NCI-H82 (cell line): Measurements from ENCODE around the gene XIRP2.
"Not testable (repeated sequence)": the region's sequence is repeated elsewhere in the genome, so short reads cannot be mapped to it uniquely, and the experiment has no call there.

Experiments used
- DNase-seq: peaks from one replicate; lab custom pipeline; 2025; lab: John Stamatoyannopoulos, UW

XIRP2 gene

DNA sequence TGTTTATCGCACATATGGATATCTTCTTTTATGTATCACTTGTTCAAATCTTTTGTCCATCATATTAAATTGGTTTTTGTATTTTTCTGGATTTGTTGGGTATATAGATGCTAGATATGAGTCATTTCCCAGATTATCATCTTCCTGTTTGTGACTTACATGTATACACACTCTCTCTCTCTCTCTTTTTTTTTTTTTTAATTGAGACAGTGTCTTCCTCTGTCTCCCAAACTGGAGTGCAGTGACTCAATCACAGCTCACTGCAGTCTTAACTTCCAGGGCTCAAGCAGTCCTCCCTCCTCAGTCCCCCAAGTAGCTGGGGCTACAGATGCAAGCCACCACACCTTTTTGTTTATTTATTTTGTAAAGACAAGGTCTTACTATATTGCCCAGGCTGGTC lies 43.8 kb downstream of the XIRP2 start:
- no peak for DNase-seq

GRCh38 chr2:166934817-166935216 lies 46.5 kb downstream of the XIRP2 start:
- peak; percentile 7 for DNase-seq

DNA sequence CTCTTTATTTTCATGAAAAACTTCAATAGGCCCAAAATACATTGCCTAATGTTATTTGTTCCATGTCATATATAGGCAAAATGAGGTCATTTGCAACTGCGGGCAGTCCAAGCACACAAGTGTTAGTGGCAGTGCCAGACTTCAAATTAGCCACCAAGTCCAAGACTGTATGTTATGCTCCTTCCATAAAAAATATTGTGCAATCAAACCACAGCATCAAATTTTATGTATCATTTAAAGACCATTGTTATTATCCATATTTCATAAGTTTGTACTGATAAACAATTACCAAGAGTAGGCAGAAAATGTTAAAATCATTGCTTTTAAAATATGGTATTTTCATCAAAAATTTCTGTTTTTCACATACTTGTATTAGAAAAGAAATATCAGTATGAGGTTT lies 54.1 kb downstream of the XIRP2 start:
- no peak for DNase-seq

DNA sequence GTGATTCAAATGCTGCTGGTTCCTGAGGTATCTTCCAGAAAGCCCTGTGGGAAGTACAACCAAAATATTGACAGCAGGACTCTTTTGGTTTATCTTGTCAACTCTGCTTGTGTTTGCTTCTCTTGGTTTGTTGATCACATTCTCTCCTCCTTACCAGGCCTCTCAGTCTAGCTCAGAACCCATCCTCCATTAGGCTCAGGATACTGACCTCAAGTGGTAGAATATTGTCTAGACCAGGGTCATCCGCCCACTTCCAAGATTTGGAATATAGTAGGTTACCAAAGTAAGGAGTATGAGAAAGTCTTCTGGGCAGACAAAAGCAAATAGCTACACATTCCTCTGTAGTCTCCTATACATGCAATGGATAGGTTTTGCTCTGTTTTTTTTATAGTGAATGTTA lies 56.6 kb downstream of the XIRP2 start:
- no peak for DNase-seq

GRCh38 chr2:166957686-166958085 lies 69.4 kb downstream of the XIRP2 start:
- DNase-seq, result no peak

DNA sequence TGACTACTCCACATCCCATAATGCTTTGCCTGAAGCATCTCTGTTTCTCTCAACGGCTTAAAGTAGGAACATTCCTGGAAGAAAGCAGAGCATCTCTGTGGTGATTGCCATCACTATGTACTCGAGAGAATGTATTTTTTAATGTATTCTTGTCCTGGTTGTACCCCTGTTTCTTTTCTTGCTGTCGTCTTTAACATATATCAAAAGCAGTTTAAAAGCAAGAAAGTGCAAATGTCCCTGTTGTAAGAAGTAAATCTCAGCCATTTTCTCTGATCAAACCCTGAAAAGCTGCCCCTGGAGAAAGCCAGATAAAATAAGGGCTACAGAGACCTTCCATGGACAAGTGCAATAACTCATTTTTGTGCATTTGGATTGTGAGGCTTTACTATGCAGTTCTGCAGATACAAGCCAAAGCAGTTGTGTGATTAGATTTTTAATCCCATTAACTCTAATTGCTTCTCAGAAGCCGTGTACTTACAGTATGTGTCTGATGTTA lies 70.8 kb downstream of the XIRP2 start:
- DNase-seq, result peak; percentile 95

DNA sequence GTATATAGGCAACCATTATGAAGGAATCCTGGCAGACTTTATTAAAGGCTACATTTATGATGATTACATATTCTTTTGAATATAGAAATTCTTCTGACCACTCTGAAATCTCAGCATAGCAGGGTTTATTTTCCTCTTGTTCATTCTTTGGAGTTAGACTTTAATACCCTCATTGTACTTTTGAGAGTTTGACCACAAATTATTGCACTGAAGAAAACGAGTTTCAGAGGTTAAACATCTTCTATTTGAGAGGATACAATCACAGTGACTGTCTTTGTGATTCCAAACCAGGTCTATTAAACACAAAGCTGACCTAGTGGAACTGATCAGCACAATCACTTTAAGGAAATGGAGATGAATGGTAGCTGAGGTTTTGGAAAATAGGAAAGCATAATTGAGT lies 71.3 kb downstream of the XIRP2 start:
- peak; percentile 30 for DNase-seq

DNA sequence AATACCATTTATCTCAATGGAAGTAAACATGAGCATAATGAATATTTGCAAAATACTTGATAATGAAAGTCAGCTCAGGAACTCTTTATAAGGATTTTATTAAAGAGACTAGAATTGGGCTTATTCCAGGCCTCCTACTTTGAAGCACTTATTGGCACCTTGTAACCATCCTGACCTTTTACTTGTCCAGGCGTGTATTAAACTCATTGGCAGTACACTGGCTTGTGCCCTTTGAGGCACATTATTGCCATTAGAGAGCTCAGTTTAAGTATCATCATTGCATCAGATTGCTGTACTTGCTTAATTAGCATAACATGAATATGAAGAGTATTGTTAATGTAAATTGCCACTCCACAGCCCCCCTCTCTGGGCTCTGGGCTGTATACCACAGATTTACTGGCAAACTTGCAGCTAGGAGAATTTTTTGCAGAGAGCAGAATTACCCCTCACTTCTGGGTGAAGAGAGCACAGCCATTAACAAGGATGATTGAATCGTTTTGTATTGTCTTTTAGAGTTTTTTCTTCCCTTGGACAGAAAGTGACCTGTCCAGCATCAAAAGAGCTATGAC lies 72.5 kb downstream of the XIRP2 start:
- no peak for DNase-seq

- DNase-seq, result no peak
Observed at GRCh38 chr2:166961933-166962332, 73.7 kb downstream of the XIRP2 start.

DNA sequence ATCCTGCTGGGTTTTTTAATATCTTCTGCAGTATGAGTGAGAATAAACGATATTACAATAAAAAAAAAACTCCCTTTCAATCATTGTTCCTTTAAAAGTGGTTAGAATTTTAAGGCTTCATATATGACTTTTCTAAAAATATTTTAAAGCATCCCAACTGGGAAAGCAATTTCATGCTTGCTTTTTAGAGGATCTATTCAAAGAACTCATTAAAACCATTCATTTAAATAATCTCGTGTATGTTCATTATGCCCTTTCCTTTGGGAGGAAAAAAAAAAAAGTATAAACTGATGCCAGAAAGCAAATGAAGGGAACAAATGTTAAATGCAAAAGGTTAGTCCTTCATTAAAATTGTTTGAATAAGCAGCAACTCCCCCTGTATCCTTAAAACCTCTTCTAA lies 81.2 kb downstream of the XIRP2 start:
- DNase-seq, result no peak

DNA sequence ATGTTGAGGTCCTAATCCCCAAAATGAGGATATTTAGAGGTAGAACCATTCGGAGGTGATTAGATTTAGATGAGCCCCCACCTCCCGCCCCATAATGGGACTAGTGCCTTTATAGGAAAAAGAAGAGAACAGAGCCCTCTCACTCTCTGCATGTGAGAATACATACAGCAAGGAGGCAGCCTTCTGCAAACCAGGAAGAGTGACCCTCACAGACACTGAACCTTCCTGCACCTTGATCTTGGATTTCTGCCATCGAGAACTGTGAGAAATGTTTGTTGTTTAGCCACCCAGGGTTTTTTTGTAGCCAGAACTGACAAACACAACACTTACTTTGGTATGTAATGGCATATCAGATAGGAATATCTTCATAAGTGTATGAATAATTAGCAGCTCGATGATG lies 83.7 kb downstream of the XIRP2 start:
- no peak for DNase-seq

- DNase-seq, result no peak
Observed at GRCh38 chr2:166972418-166972817, 84.1 kb downstream of the XIRP2 start.

DNA sequence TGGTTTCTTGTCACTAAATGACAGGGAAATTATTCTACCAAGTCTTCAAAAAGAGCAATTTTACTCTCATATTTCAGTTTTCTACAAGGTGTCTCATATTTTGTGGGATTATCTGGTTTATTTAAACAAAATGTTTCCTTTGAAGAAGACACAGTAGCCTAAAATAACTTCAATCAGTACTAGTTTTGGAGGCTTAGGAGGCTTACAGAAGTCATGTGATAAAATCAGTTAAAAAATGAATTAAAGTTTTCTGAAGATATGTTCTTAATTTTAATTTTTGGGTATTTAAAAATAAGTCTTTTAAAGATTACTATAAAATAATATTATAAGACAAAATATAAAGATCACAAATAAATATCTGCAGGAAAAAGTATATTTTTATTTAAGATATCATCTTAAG lies 95.9 kb downstream of the XIRP2 start:
- no peak for DNase-seq

- no peak for DNase-seq
Observed at GRCh38 chr2:166984797-166985196, 96.5 kb downstream of the XIRP2 start.

DNA sequence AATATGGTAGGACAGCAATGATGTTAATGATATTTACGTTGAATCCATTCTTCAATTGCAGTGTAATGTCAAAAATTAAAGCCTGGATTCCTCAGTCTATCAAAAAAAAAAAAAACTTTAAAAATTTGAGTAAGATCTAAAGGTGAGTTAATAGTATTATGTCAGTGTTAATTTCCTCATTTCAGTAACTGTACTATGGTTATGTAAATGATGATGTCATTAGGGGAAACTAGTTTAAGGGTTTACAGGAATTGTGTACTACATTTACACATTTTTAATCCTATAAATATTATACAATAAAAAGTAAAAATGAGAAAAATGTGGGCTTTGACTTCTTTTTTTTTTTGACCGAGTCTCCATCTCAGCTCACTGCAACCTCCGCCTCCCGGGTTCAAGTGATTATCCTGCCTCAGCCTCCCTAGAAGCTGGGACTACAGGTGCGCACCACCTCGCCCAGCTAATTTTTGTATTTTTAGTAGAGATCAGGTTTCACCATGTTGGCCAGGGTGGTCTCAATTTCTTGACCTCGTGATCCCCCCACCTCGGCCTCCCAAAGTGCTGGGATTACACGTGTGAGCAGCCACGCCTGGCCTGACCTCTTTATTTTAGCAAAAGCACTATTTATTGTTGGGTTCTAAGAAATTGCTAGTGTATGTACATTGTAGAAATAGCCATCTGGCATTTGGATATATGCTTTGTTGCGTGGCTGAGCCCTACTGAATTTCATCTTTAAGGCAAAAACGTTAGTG lies 106.5 kb downstream of the XIRP2 start:
- DNase-seq, result no peak

DNA sequence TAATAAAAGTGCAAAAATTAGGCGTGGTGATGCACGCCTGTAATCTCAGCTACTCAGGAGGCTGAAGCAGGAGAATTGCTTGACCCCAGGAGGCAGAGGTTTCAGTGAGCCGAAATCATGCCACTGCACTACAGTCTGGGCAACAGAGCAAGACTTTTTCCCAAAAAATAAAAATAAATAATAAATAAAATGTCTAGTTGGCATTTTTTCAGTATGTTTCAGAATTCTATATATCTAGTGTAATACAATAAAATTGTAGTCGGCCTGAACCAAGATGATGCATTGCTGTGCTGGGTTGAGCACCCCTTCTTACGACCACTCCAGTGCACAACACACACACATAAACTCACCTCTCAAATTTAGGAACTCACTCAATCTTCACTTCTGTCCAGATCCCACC lies 108.2 kb downstream of the XIRP2 start:
- DNase-seq, result no peak

DNA sequence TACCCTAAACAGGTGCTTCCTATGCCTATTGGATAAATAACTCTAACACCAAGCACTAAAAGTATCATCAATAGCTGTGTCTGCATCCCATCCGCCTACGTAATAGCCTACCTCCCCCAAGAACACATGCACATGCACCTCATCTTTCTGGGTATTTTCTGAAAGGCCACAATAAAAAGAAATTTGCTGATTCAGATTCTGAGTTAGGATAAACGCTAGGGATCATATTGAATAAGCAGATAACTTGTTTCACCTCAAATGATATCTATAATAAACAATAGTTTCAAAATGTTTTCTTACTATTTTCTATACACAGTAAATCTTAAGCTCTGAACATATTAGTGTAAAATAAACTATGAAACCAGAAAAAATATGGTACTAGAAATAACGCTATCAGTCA lies 112.9 kb downstream of the XIRP2 start:
- no peak for DNase-seq

DNA sequence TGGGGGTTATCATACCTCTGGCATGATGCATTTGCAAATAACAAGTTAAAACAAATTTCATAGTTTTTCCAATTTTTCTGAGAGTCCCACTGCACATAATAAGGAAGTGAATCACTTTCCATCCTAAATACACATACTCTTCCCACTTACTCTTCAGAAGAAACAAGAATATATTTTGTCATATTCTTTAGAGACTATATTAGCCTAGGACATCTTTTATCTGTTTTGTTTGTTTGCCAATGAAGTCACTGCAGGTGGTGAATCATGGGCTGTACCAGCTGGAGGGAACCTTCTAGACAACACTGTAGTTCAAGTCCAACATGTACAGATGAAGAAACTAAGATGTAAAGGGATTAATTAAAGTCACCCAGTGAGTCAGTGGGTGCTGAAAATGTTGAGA lies 116.8 kb downstream of the XIRP2 start:
- no peak for DNase-seq

GRCh38 chr2:167013227-167013626 lies 124.9 kb downstream of the XIRP2 start:
- DNase-seq, result no peak

GRCh38 chr2:167015806-167016205 lies 127.5 kb downstream of the XIRP2 start:
- DNase-seq, result no peak

- no peak for DNase-seq
Observed at GRCh38 chr2:167017021-167017420, 128.7 kb downstream of the XIRP2 start.

DNA sequence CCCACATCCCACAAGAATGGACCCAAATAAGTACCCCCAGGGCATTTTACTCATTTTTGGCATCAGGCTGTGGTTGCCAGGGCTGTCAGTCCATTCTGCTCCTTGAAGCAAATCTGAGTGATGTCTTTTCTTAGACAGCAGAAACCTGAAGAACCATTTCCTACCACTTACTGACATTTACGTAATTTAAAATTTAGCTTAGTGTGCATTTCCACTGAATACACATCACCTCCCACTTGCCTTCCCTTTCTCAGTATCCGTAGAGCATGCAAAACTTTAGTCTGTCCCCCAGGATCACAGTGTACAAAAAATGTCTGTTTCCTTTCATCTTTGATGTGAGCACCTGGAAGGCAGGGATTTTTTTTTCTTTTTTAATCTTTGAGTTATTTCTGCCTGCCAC lies 130.3 kb downstream of the XIRP2 start:
- DNase-seq, result no peak

- no peak for DNase-seq
Observed at GRCh38 chr2:167028503-167028902, 140.2 kb downstream of the XIRP2 start.

DNA sequence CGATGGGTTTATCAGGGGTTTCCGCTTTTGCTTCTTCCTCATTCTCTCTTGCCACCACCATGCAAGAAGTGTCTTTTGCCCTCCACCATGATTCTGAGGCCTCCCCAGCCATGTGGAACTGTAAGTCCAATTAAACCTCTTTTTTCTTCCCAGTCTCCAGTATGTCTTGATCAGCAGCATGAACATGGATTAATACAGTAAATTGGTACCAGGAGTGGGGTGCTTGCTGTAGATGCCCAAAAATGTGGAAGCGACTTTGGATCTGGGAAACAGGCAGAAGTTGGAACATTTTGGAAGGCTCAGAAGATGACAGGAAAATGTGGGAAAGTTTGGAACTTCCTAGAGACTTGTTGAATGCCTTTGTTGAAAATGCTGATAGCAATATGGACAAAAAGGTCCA lies 146.7 kb downstream of the XIRP2 start:
- DNase-seq, result not testable (repeated sequence)
